HG02981 (cell line): ENCODE measurements around the gene IMPDH1.
A peak's percentile ranks its signal among the peaks of the same experiment; 100 is the strongest.

Experiments used
- ATAC-seq: cut with Tn5 transposase; IDR thresholded peaks from one replicate; pipeline ENCODE4 v1.9.1; 2021; ENCODE audit warnings: mild to moderate bottlenecking, moderate library complexity; ENCODE audit not compliant: unreplicated experiment

The IMPDH1 gene

DNA sequence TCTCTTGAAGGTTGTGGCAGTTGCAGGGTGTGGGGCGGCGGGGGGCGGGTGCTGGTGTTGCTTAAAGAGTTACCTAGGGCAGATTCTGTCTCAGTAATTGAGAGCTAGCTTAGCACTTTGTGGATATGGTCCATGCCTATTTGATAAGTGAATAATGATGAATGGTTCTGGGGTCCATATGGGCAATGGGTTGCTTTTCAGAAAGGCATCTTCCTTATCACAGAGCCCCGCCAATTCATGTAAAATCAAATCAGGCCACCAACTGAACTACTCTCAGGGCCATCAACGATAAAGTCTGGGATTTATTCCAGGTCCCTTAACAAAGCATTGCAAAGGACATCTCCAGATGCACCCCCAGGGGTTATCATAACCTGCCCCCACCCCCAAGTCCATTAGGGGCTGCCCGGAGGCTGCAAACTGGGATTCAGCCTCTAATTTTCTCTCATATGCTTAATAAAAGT, 46.5 kb downstream of the IMPDH1 start:
- no peak for ATAC-seq

DNA sequence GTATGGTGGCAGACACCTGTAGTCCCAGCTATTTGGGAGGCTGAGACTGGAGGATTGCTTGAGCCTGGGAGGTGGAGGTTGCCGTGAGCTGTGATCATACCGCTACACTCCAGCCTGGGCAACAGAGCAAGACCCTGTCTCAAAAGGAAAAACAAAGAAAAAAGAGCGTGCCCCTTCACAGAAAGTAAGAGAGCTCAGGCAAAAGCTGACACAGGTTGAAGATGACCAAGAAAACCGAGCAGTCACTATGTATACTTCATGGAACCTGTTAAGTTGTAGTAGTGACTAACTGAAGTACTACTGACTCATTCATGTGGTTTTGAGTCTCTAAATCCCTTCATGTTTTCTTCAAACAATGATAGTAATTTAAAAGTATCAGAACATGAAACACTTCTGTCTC, 47.1 kb downstream of the IMPDH1 start:
- no peak for ATAC-seq

- no peak for ATAC-seq
Observed at GRCh38 chr7:128361411-128362379, 48.1 kb downstream of the IMPDH1 start, which contains the start of gene PRRT4. Gene PRRT4 (minus strand): TSS chr7:128361690.

GRCh38 chr7:128360359-128360678, 49.5 kb downstream of the IMPDH1 start:
- ATAC-seq: no peak

DNA sequence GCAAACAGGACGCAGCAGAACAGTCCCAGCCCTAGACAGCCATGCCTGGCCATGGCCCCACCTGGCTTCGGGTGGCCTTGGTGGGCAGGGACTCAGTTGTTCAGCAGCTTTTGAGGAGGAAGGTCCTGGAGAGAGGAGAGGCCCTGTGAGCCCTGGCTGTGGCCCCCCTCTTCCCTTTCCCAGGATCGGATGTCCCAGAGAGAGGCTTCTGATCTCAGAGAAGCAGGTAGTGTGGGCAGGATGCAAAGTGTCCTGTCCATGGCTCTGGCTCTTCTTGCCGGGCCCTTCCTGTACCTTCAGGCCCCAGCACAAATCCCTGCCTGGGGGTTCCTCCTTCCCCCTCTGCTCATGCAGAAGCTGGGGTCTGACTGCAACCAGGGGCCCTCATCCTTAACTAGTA, 49.8 kb downstream of the IMPDH1 start:
- ATAC-seq: no peak

GRCh38 chr7:128359336-128359735, 50.4 kb downstream of the IMPDH1 start:
- no peak for ATAC-seq

GRCh38 chr7:128358233-128358632, 51.5 kb downstream of the IMPDH1 start:
- no peak for ATAC-seq

GRCh38 chr7:128357217-128357613, 52.6 kb downstream of the IMPDH1 start:
- no peak for ATAC-seq

GRCh38 chr7:128356546-128357216, 53.1 kb downstream of the IMPDH1 start:
- ATAC-seq: no peak

- no peak for ATAC-seq
Observed at GRCh38 chr7:128353610-128354009, 56.2 kb downstream of the IMPDH1 start.

- no peak for ATAC-seq
Observed at GRCh38 chr7:128353189-128353588, 56.6 kb downstream of the IMPDH1 start.

GRCh38 chr7:128352636-128353035, 57.1 kb downstream of the IMPDH1 start:
- no peak for ATAC-seq

GRCh38 chr7:128352153-128352537, 57.6 kb downstream of the IMPDH1 start:
- ATAC-seq: no peak

DNA sequence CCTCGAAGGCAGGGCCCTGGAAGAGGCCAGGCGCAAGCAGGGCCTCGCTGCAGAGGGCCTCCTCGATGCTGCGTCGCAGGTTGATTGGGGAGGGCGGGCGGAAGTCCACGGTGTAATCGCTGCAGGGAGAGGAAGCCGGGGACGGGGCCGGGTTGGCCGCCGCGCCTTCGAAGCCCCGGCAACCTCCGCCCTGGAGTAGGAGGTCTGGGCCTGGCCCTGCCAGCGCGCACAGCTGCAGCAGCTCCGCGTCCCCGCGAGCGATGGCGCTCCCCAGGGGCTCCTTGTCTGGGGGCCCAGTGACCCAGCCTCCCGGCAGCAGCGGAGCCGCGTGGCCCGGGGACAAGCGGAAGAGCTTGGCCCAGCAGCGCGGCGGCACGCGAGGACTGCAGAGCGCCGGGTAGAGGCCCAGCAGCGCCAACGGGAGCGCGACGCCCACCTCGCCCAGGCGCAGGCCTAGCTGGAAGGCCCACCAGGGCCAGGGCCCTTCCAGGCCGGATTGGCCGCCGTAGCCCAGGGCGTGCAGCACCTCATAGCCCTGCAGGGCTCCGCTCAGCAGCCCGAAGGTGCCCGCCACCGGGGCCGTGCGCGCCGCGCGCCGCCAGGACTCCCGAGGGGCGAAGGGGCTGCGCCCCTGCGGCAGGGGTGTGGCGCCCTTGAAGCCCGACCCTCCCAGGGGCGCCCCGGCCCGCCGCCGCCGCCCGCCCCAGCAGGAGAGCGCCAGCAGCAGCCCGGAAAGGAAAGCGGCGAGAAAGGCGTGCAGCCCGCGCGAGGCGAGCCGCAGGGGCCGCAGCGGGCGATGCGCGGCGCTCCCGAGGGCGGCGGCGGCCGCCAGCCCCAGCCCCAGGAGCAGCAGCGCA, 58.3 kb downstream of the IMPDH1 start:
- ATAC-seq: no peak

DNA sequence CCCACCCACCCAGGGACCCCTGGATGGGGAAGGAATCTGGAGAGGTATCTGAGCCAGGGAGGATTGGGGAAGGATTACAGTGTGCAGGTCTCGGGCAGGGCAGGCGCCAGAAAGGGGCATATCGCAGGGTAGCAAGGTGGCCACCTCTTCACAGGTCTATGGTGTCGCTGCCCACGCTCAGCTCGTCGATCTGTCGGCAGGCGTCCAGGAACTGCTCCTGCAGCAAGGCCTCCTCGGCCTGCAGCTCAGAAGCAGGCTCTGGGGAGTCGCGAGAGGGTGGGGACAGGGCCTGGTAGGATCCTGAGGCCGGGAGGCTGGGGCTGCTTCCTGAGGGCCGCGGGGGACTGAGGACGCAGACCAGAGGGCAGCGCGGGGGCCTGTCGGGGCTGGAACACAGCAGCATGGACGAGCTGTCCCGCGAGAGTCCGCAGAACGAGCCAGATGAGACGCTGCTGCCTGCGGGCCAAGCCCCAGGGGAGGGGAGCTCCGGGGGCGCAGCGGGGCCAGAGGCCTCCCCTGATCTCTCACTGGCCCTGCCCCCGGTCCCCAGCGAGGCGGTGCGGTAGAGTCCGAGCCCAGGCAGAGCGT, 59.0 kb downstream of the IMPDH1 start:
- no peak for ATAC-seq

- ATAC-seq: no peak
Observed at GRCh38 chr7:128349466-128349825, 60.3 kb downstream of the IMPDH1 start.

GRCh38 chr7:128347647-128348097, 62.1 kb downstream of the IMPDH1 start:
- ATAC-seq: no peak

DNA sequence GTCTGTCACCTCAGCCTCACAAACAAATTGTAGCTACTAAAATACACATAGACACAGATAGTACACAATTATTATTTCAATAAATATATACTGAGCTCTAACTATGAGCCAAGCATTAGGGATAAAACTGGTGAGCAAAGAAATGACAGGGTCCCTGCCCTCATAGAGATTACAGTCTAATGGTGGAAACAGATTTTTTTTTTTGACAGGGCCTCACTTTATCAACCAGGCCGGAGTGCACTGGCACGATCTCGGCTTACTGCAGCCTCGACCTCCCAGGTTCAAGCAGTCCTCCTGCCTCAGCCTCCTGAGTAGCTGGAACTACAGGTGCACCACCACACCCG, 65.4 kb downstream of the IMPDH1 start:
- ATAC-seq: no peak

- peak; percentile 92 for ATAC-seq
Observed at GRCh38 chr7:128343554-128344430, 66.0 kb downstream of the IMPDH1 start, which contains the start of gene RBM28. Gene RBM28 (minus strand): TSS chr7:128343908. CDS start chr7:128343793, 115 bp downstream.
